Caco-2 (cell line): Measurements from ENCODE around the gene B3GAT1. TPM values are rescaled to one million over a fixed set of nuclear protein-coding genes. Genes with fewer than 3 reads are reported as not detected.

Experiments used
- BruUV-seq: library from RNA; stranded (reverse); fragments of 400-500 nt; replicated peaks from 2 replicates; lab custom pipeline; 2021; lab: Mats Ljungman, UMichigan
- CTCF ChIA-PET: fragments of 300-600 bp; sonication (Branson Sonifier 250); formaldehyde crosslinking; loops from one replicate; lab custom pipeline; 2022; ENCODE audit warnings: antibody characterized with exemption; lab: Charles Lee
- POLR2A ChIA-PET: fragments of 300-600 bp; sonication (Branson Sonifier 250); formaldehyde crosslinking; loops from one replicate; lab custom pipeline; 2022; ENCODE audit warnings: antibody characterized with exemption; lab: Charles Lee
- DNase-seq, 2 experiments: peaks; one replicate each; pipeline versions ENCODE4 v3.0.0 to v3.0.0-alpha.2; 2020 to 2022
- H3K27me3 ChIP-seq: replicated peaks from 2 replicates; pipeline ENCODE4 v1.6.0; 2011; ENCODE audit warnings: low read length; ENCODE audit not compliant: control insufficient read depth, insufficient read depth
- H3K36me3 ChIP-seq: 2 replicates; pipeline ENCODE4 v1.5.1; 2011; ENCODE audit warnings: low read length; ENCODE audit not compliant: control insufficient read depth, insufficient read depth
- H3K4me1 ChIP-seq: fragments of 250-450 bp; sonication (Bioruptor Pico); 2 replicates; pipeline ENCODE4 v1.5.1; 2020; ENCODE audit warnings: mild to moderate bottlenecking
- H3K4me3 ChIP-seq: 2 replicates; pipeline ENCODE4 v1.5.1; 2011; ENCODE audit warnings: low read depth, mild to moderate bottlenecking, control low read depth, low read length
- H3K9me3 ChIP-seq: fragments of 250-450 bp; sonication (Bioruptor Pico); 2 replicates; pipeline ENCODE4 v1.5.1; 2020; ENCODE audit warnings: mild to moderate bottlenecking, moderate library complexity
- H3K27ac Mint-ChIP-seq: one replicate; pipeline ENCODE4 v1.8.0; 2022; ENCODE audit warnings: mixed read lengths; ENCODE audit not compliant: unreplicated experiment
- H3K27me3 Mint-ChIP-seq: one replicate; pipeline ENCODE4 v1.8.0; 2022; ENCODE audit warnings: mixed read lengths; ENCODE audit not compliant: insufficient read depth, unreplicated experiment
- H3K36me3 Mint-ChIP-seq: one replicate; pipeline ENCODE4 v1.8.0; 2022; ENCODE audit warnings: mild to moderate bottlenecking, mixed read lengths; ENCODE audit not compliant: insufficient read depth, unreplicated experiment
- H3K4me1 Mint-ChIP-seq: one replicate; pipeline ENCODE4 v1.8.0; 2022; ENCODE audit warnings: low read depth, mixed read lengths; ENCODE audit not compliant: unreplicated experiment
- H3K4me3 Mint-ChIP-seq: one replicate; pipeline ENCODE4 v1.8.0; 2022; ENCODE audit warnings: mild to moderate bottlenecking, moderate library complexity, mixed read lengths; ENCODE audit not compliant: unreplicated experiment
- H3K9me3 Mint-ChIP-seq: one replicate; pipeline ENCODE4 v1.8.0; 2022; ENCODE audit warnings: mixed read lengths; ENCODE audit not compliant: unreplicated experiment
- intact Hi-C: fragments of 100-400 bp; cut with micrococcal nuclease; formaldehyde crosslinking; loops from one replicate; pipeline ENCODE4 v1.10.0; 2022; ENCODE audit not compliant: unreplicated experiment
- total RNA-seq: library from RNA; stranded (reverse); gene quantifications from 2 replicates; pipeline ENCODE4 v1.2.3, GENCODE V29; 2022
- TF ChIP-seq, protein P1 (sequence below), 2 experiments: fragments of 200-600 bp in 1 of 2; IDR thresholded peaks; 1 replicate in 1 of 2; 2 replicates in 1 of 2; pipeline versions ENCODE4 v1.5.1 to v1.8.0; 2011 to 2022; ENCODE audit warnings: antibody characterized with exemption in 1 of 2, control low read depth in 1 of 2, inconsistent platforms in 1 of 2, low read depth in 1 of 2, low read length in 1 of 2, mild to moderate bottlenecking in 1 of 2, moderate library complexity in 1 of 2; ENCODE audit not compliant: insufficient read depth in 1 of 2, severe bottlenecking in 1 of 2, unreplicated experiment in 1 of 2

Gene B3GAT1
- total RNA-seq, 1 experiment from 2014 or later, result 0.11 TPM

DNA sequence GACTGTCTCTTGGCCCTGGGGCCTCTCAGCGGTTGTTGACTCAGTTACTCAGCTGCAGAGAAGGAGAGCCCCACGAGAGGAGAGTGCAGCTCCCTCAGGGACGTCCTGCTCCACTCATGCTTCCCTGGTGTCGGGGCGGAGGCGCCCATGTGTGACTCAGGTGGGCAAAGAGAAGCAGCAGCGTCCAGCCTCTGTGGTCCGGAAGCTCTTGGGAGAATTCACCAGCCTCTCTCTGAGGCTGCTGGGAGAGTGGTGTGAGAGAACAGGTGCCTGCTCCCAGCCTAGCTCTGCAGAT lies 54.5 kb downstream of the B3GAT1 start:
- Mint-ChIP-seq H3K4me3 (no peak overlapping the region), H3K36me3 (no peaks in the 10 kb centered on the region), H3K9me3 (no peaks in the 10 kb centered on the region), H3K4me1 (no peaks in the 10 kb centered on the region), H3K27ac (no peak overlapping the region), H3K27me3 (peaks cover 3% of the 10 kb centered on the region)
- DNase-seq, result peak in 1 of 2 experiments; percentile 35
- H3K4me1 ChIP-seq, result no peaks in the 10 kb centered on the region
- intact Hi-C loops, result no loop called here
- ChIA-PET CTCF (no interaction called here), POLR2A (no interaction called here)
- no peaks in the 10 kb centered on the region for H3K27me3 ChIP-seq
- BruUV-seq, result no TSS peak
- 0 out of 2 replicates have a peak, but pooled peaks cover 2% of the 10 kb centered on the region for H3K9me3 ChIP-seq
- no peaks in the 10 kb centered on the region for H3K36me3 ChIP-seq
- H3K4me3 ChIP-seq, result no peak overlapping the region
- TF ChIP-seq, protein P1, sequence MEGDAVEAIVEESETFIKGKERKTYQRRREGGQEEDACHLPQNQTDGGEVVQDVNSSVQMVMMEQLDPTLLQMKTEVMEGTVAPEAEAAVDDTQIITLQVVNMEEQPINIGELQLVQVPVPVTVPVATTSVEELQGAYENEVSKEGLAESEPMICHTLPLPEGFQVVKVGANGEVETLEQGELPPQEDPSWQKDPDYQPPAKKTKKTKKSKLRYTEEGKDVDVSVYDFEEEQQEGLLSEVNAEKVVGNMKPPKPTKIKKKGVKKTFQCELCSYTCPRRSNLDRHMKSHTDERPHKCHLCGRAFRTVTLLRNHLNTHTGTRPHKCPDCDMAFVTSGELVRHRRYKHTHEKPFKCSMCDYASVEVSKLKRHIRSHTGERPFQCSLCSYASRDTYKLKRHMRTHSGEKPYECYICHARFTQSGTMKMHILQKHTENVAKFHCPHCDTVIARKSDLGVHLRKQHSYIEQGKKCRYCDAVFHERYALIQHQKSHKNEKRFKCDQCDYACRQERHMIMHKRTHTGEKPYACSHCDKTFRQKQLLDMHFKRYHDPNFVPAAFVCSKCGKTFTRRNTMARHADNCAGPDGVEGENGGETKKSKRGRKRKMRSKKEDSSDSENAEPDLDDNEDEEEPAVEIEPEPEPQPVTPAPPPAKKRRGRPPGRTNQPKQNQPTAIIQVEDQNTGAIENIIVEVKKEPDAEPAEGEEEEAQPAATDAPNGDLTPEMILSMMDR (IDR thresholded peaks at IDR 0.05; ENCODE audit: insufficient read depth in 1 of 2, low read depth in 1 of 2, low read length in 1 of 2, severe bottlenecking in 1 of 2, unreplicated experiment in 1 of 2), result no peak

DNA sequence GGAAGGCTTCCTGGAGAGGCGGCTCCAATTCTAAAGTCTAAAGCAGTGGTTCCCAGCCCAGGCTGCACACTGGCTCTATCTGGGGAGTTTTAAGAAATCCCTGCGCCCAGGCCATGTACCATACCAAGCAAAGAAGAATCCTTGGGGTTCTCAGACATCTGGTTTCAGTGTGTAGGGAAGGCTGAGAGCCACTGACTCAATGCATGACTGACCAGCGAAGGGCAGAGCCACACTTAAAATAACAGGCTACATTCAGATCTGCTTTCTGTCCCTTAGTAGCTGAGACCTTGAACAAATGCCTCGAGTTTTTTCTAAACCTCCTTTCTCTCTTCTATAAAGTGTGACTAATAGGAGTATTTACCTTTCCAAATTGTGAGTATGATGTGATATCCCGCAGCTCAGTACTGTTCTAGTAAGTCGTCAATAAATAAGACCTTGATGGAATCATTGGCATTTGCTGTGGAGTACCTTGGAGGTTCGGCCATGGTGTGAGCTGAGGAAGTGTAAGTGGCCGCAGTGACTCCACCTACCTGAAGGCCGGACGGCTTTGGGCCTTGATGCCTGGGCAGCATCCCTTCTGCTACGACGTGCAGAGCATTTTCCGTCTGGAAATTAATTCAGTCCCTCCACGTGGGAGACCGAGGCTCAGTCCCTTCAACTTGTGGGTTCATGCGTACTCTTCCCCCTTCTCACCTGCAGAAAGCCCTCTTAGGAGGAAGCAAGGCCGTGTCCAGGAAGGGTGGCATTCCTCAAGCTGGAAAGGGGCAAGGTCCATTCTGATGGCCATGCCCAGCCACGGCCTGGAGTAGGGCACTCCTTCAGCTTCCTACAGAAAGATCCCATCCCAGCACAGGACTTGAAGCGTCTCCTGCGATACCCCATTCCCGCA lies 55.1 kb downstream of the B3GAT1 start:
- no peak overlapping the region for H3K4me3 Mint-ChIP-seq
- no peaks in the 10 kb centered on the region for H3K4me1 Mint-ChIP-seq
- TF ChIP-seq, protein P1 (IDR thresholded peaks at IDR 0.05; ENCODE audit: insufficient read depth in 1 of 2, low read depth in 1 of 2, low read length in 1 of 2, severe bottlenecking in 1 of 2, unreplicated experiment in 1 of 2), result no peak

DNA sequence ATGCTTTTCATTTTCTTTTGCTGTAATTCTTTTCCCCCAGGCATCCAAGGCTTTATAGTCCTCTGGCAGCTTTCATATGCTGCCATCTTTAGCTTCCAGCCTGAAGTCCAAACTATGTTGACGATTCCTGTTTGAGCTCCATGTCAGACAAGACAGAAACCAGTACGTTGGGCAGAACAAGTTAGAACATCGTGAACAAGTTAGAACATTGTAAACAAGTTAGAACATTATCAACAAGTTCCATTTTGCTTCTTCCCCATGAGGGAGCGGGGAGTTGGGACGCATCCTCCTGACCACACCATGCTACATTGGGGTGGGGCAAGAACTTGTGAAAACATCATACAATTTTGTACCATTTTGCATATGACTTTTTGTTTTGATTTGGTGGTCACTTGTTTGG lies 56.4 kb downstream of the B3GAT1 start:
- intact Hi-C loops, result no loop called here
- Histone ChIP-seq H3K36me3 (no peaks in the 10 kb centered on the region), H3K27me3 (no peaks in the 10 kb centered on the region), H3K4me1 (no peaks in the 10 kb centered on the region), H3K9me3 (0 out of 2 replicates have a peak, but pooled peaks cover 2% of the 10 kb centered on the region), H3K4me3 (no peak overlapping the region)
- no peaks in the 10 kb centered on the region for H3K4me1 Mint-ChIP-seq
- TF ChIP-seq, protein P1 (IDR thresholded peaks at IDR 0.05; ENCODE audit: insufficient read depth in 1 of 2, low read depth in 1 of 2, low read length in 1 of 2, severe bottlenecking in 1 of 2, unreplicated experiment in 1 of 2), result no peak
- ChIA-PET POLR2A (no interaction called here), CTCF (interaction anchor here (1.3 kb wide), 1 partner anchor 80 kb away, joined by 3 read pairs; the partner anchor contains the start of gene GLB1L3)
- no TSS peak for BruUV-seq
- H3K36me3 Mint-ChIP-seq, result no peaks in the 10 kb centered on the region
- no peak overlapping the region for H3K4me3 Mint-ChIP-seq
- peaks cover 3% of the 10 kb centered on the region for H3K27me3 Mint-ChIP-seq
- H3K9me3 Mint-ChIP-seq, result no peaks in the 10 kb centered on the region
- no peak for DNase-seq
- no peak overlapping the region for H3K27ac Mint-ChIP-seq

More for the DNA sequence above, 55.1 kb downstream of the B3GAT1 start:
- no peak overlapping the region for H3K4me3 ChIP-seq
- intact Hi-C loops, result no loop called here
- H3K27me3 Mint-ChIP-seq, result peaks cover 3% of the 10 kb centered on the region
- H3K36me3 Mint-ChIP-seq, result no peaks in the 10 kb centered on the region
- no peaks in the 10 kb centered on the region for H3K4me1 ChIP-seq
- peak in 1 of 2 experiments; percentile 24 for DNase-seq
- H3K9me3 ChIP-seq, result 0 out of 2 replicates have a peak, but pooled peaks cover 2% of the 10 kb centered on the region
- H3K27ac Mint-ChIP-seq, result no peak overlapping the region
- H3K9me3 Mint-ChIP-seq, result no peaks in the 10 kb centered on the region
- ChIA-PET POLR2A (no interaction called here), CTCF (no interaction called here)
- H3K27me3 ChIP-seq, result no peaks in the 10 kb centered on the region
- no peaks in the 10 kb centered on the region for H3K36me3 ChIP-seq
- no TSS peak for BruUV-seq
